Mesenchymal stem cell (in vitro differentiated cells and primary cell): ENCODE measurements around the gene DIP2C.

Experiments used
- DNase-seq: peaks from one replicate; pipeline ENCODE4 v3.0.0-alpha.2; 2013
- H2AFZ ChIP-seq: one replicate; pipeline ENCODE4 v1.6.1; 2013; ENCODE audit warnings: low read depth, mild to moderate bottlenecking, control low read depth, inconsistent platforms, low read length, moderate library complexity
- H2AK5ac ChIP-seq: 2 replicates; pipeline ENCODE4 v1.6.1; 2013; ENCODE audit warnings: low read length, moderate library complexity, mild to moderate bottlenecking, inconsistent platforms; ENCODE audit not compliant: severe bottlenecking
- H2BK120ac ChIP-seq: one replicate; pipeline ENCODE4 v1.6.1; 2013; ENCODE audit warnings: low read depth, mild to moderate bottlenecking, inconsistent platforms, low read length, moderate library complexity
- H2BK12ac ChIP-seq, 2 experiments: one replicate each; pipeline ENCODE4 v1.6.1; 2013; ENCODE audit warnings: inconsistent platforms in 2 of 2, low read length in 2 of 2, mild to moderate bottlenecking in 2 of 2, moderate library complexity in 2 of 2, control low read depth in 1 of 2
- H2BK15ac ChIP-seq: one replicate; pipeline ENCODE4 v1.6.1; 2013; ENCODE audit warnings: mild to moderate bottlenecking, low read depth, inconsistent platforms; ENCODE audit not compliant: poor library complexity, severe bottlenecking
- H2BK5ac ChIP-seq: 2 replicates; pipeline ENCODE4 v1.6.1; 2013; ENCODE audit warnings: low read depth, mild to moderate bottlenecking, low read length, control low read depth, inconsistent platforms; ENCODE audit not compliant: poor library complexity, severe bottlenecking
- H3K14ac ChIP-seq, 2 experiments: one replicate each; pipeline ENCODE4 v1.6.1; 2013; ENCODE audit warnings: inconsistent platforms in 2 of 2, low read length in 2 of 2, control low read depth in 1 of 2, mild to moderate bottlenecking in 1 of 2, moderate library complexity in 1 of 2
- H3K18ac ChIP-seq, 2 experiments: one replicate each; pipeline ENCODE4 v1.6.1; 2013; ENCODE audit warnings: inconsistent platforms in 2 of 2, low read length in 2 of 2, control low read depth in 1 of 2, low read depth in 1 of 2, mild to moderate bottlenecking in 1 of 2
- H3K23ac ChIP-seq, 2 experiments: one replicate each; pipeline ENCODE4 v1.6.1; 2013; ENCODE audit warnings: inconsistent platforms in 2 of 2, low read length in 2 of 2, mild to moderate bottlenecking in 2 of 2, moderate library complexity in 2 of 2, control low read depth in 1 of 2
- H3K27ac ChIP-seq: 2 replicates; pipeline ENCODE4 v1.5.1; 2013; ENCODE audit warnings: mild to moderate bottlenecking, moderate library complexity, low read length, control low read depth, inconsistent platforms; ENCODE audit not compliant: poor library complexity, severe bottlenecking
- H3K27me3 ChIP-seq, 2 experiments: 2 replicates each; pipeline versions ENCODE4 v1.6.1 to v1.7.0; 2013; ENCODE audit warnings: low read length in 2 of 2, mild to moderate bottlenecking in 2 of 2, moderate library complexity in 2 of 2, control low read depth in 1 of 2, inconsistent platforms in 1 of 2; ENCODE audit not compliant: control insufficient read depth in 1 of 2, insufficient read depth in 1 of 2
- H3K36me3 ChIP-seq, 2 experiments: 2 replicates each; pipeline versions ENCODE4 v1.6.1 to v1.7.0; 2013; ENCODE audit warnings: low read length in 2 of 2, control low read depth in 1 of 2, inconsistent platforms in 1 of 2, low read depth in 1 of 2, mild to moderate bottlenecking in 1 of 2; ENCODE audit not compliant: insufficient read depth in 2 of 2, control insufficient read depth in 1 of 2
- H3K4ac ChIP-seq, 2 experiments: one replicate each; pipeline ENCODE4 v1.6.1; 2013; ENCODE audit warnings: inconsistent platforms in 2 of 2, low read length in 2 of 2, mild to moderate bottlenecking in 2 of 2, moderate library complexity in 2 of 2, control low read depth in 1 of 2, low read depth in 1 of 2
- H3K4me1 ChIP-seq: 2 replicates; pipeline ENCODE4 v1.6.1; 2013; ENCODE audit warnings: low read depth, low read length, control low read depth; ENCODE audit not compliant: control insufficient read depth, insufficient read depth
- H3K4me2 ChIP-seq: 2 replicates; pipeline ENCODE4 v1.6.1; 2013; ENCODE audit warnings: low read length, mild to moderate bottlenecking, inconsistent platforms; ENCODE audit not compliant: poor library complexity, severe bottlenecking
- H3K4me3 ChIP-seq, 2 experiments: 2 replicates each; pipeline versions ENCODE4 v1.5.1 to v1.7.0; 2013; ENCODE audit warnings: low read length in 2 of 2, mild to moderate bottlenecking in 2 of 2, control low read depth in 1 of 2, low read depth in 1 of 2; ENCODE audit not compliant: insufficient read depth in 1 of 2
- H3K79me1 ChIP-seq: replicated peaks from 2 replicates; pipeline ENCODE4 v1.6.1; 2013; ENCODE audit warnings: mild to moderate bottlenecking, control low read depth, low read length, inconsistent platforms; ENCODE audit not compliant: poor library complexity, severe bottlenecking
- H3K9ac ChIP-seq: 2 replicates; pipeline ENCODE4 v1.7.0; 2013; ENCODE audit warnings: mild to moderate bottlenecking, low read length, moderate library complexity
- H3K9me3 ChIP-seq: 2 replicates; pipeline ENCODE4 v1.7.0; 2013; ENCODE audit warnings: mild to moderate bottlenecking, low read length; ENCODE audit not compliant: control insufficient read depth
- H4K8ac ChIP-seq: one replicate; pipeline ENCODE4 v1.6.1; 2013; ENCODE audit warnings: inconsistent platforms, mild to moderate bottlenecking, low read length, moderate library complexity
- H4K91ac ChIP-seq: one replicate; pipeline ENCODE4 v1.6.1; 2013; ENCODE audit warnings: mild to moderate bottlenecking, low read length, inconsistent platforms
- WGBS: methylation state at CpG from one replicate; pipeline ENCODE4 v1.1.7; 2013; ENCODE audit warnings: mixed read lengths; 5-methylcytosine and 5-hydroxymethylcytosine counted together

DIP2C gene

DNA sequence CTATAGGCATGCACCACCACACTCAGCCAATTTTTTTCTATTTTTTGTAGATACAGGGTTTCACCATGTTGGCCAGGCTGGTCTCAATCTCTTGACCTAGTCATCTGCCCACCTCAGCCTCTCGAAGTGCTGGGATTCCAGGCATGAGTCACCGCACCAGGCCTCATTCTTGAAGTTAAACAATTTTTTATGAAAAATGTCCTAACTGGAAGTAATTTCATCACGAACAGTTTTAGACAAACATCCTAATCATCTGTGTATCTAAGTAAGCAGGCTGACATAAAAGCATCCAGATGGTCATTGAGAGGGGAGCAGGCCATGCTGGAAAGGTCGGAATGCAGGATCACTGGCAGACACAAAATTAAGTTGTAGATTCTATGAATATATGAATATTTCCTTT, 285.1 kb downstream of the DIP2C start:
- Histone ChIP-seq H2BK120ac (no peak overlapping the region), H2AK5ac (no peak overlapping the region), H4K8ac (no peak overlapping the region), H2BK15ac (no peak overlapping the region), H3K4me3 (no peak overlapping the region), H3K79me1 (peaks cover 3% of the 10 kb centered on the region), H3K4me1 (peaks cover 2% of the 10 kb centered on the region), H3K9ac (no peak overlapping the region), H3K9me3 (no peaks in the 10 kb centered on the region), H4K91ac (no peak overlapping the region), H3K27ac (no peak overlapping the region), H3K18ac (no peak overlapping the region), H2BK12ac (no peak overlapping the region), H3K4me2 (no peak overlapping the region), H2BK5ac (no peak overlapping the region), H3K14ac (no peak overlapping the region), H2AFZ (no peak overlapping the region), H3K36me3 (peaks cover 21 to 51% of the 10 kb centered on the region in 2 experiments), H3K27me3 (no peaks in the 10 kb centered on the region), H3K4ac (no peak overlapping the region), H3K23ac (no peak overlapping the region)
- whole genome bisulfite sequencing, result no CpG with 5 or more reads among the region's 4 CpGs
- DNase-seq, result peak; percentile 80

DNA sequence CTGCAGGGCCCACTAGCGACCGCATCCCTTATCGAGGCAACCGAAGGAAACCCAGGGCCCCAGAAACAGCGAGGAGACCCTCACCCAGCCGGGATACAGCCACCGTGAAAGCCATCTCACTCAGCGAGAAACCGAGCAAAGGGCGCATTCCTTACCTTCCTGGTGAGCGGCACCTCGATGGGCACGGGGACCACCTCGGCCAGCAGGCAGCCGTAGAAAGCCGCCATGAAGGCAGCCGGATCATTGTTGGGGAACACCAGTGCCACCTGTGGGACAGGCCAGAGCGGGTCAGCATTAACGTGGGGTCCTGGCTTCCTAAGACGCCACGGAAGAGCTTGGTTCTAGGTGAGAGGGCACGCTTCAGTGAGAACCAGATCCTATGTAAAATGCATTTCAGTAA, 290.5 kb downstream of the DIP2C start:
- H4K8ac ChIP-seq, result no peak overlapping the region
- H3K36me3 ChIP-seq, result peaks cover 15 to 18% of the 10 kb centered on the region in 2 experiments
- WGBS, result 87% methylated on average over 22 of the region's 22 CpGs

DNA sequence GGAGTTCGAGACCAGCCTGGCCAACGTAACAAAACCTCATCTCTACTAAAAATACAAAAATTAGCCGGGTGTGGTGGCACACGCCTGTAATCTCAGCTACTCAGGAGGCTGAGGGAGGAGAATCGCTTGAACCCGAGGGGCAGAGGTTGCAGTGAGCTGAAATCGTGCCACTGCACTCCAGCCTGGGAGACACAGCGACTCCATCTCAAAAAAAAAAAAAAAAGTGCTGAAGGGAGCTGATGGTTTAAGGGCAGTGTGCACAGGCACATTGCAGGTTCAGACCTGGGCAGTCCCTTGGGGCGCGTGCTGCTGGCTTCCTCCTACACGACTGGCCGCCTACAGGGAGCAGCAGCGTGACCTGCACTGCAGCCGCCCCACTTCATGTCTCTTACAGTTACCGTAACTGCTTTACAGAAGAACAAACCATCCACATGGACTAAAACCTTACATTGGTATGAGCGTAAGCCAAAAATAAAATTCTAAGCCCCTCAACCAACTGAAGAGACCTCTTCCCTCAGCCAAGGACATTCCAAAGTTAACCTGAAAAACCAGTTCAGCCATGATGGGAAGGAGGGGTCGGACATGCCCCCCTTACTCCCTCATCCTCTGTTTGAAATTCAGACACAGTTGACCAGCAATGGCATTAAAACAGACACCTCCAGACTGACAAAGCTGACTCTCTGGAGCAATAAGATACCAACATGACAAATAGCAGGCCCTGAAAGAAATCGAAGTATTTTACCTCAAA, 292.0 kb downstream of the DIP2C start:
- no peak overlapping the region for H2AFZ ChIP-seq
- H3K14ac ChIP-seq, result no peak overlapping the region
- H3K4me1 ChIP-seq, result peaks cover 10% of the 10 kb centered on the region
- no peaks in the 10 kb centered on the region for H3K9me3 ChIP-seq
- no peak overlapping the region for H2BK15ac ChIP-seq
- no peak overlapping the region for H4K91ac ChIP-seq
- H2AK5ac ChIP-seq, result no peak overlapping the region
- no peak overlapping the region for H2BK120ac ChIP-seq
- H3K4me2 ChIP-seq, result no peak overlapping the region
- H3K23ac ChIP-seq, result no peak overlapping the region
- H4K8ac ChIP-seq, result no peak overlapping the region
- no peaks in the 10 kb centered on the region for H3K27me3 ChIP-seq
- WGBS, result over 99% methylated on average over 16 of the region's 18 CpGs
- peaks cover 13% of the 10 kb centered on the region for H3K79me1 ChIP-seq
- no peak overlapping the region for H3K27ac ChIP-seq
- H2BK5ac ChIP-seq, result no peak overlapping the region
- no peak overlapping the region for H2BK12ac ChIP-seq
- H3K4me3 ChIP-seq, result no peak overlapping the region
- H3K18ac ChIP-seq, result no peak overlapping the region
- H3K9ac ChIP-seq, result no peak overlapping the region
- H3K4ac ChIP-seq, result no peak overlapping the region
- DNase-seq, result no peak
- H3K36me3 ChIP-seq, result peaks cover 14 to 22% of the 10 kb centered on the region in 2 experiments

More for the DNA sequence above, 290.5 kb downstream of the DIP2C start:
- Histone ChIP-seq H3K18ac (no peak overlapping the region), H3K27me3 (no peaks in the 10 kb centered on the region), H3K9ac (no peak overlapping the region), H2BK5ac (no peak overlapping the region), H3K4me3 (no peak overlapping the region), H3K4me1 (peaks cover 10% of the 10 kb centered on the region), H2AK5ac (no peak overlapping the region), H3K4ac (no peak overlapping the region), H3K4me2 (no peak overlapping the region), H3K23ac (no peak overlapping the region), H3K27ac (no peak overlapping the region), H3K9me3 (no peaks in the 10 kb centered on the region), H2AFZ (no peak overlapping the region), H4K91ac (no peak overlapping the region), H3K79me1 (peaks cover 7% of the 10 kb centered on the region), H2BK120ac (no peak overlapping the region), H3K14ac (no peak overlapping the region), H2BK12ac (no peak overlapping the region), H2BK15ac (no peak overlapping the region)
- DNase-seq, result no peak

DNA sequence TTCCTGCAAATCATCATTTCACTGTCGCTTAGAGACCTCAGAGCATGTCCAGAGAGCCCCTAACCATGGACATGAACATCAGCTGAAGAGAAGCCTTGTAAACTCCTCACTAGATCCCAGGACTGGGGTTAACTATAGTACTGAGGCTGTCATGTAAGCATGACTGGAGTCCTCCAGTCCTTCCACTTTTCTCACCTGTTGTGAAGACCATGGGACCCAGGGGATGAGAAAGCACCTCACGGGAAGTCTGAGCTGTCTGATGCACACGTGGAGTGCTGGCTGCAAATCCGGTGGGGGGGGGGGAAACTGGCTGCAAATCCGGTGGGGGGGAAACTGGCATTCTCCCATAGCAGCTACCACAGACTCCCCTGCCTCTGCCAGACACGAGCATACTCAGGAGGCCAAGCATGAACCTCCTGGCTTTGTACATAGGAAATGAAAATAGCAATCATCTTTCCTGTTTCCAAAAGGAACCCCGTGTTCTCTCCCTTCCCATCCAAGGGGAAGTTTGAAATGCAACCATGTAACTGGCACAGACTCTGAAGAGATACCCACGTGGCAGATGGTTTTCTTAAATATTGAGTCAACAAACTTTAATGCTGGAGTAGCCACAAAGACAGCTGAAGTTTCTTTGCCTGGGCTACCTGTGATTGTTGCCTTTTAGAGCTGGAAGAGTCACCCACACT, 292.8 kb downstream of the DIP2C start:
- H3K4ac ChIP-seq, result no peak overlapping the region
- H2AFZ ChIP-seq, result no peak overlapping the region
- H2BK12ac ChIP-seq, result no peak overlapping the region
- no peak overlapping the region for H2BK5ac ChIP-seq
- DNase-seq, result no peak
- H2AK5ac ChIP-seq, result no peak overlapping the region
- H3K27ac ChIP-seq, result no peak overlapping the region
- no peak overlapping the region for H2BK120ac ChIP-seq
- H3K14ac ChIP-seq, result no peak overlapping the region
- no peak overlapping the region for H3K18ac ChIP-seq
- no peak overlapping the region for H4K91ac ChIP-seq
- WGBS, result 80% methylated on average over 8 of the region's 8 CpGs
- no peak overlapping the region for H3K4me3 ChIP-seq
- H3K23ac ChIP-seq, result no peak overlapping the region
- no peak overlapping the region for H3K9ac ChIP-seq
- peaks cover 16% of the 10 kb centered on the region for H3K79me1 ChIP-seq
- no peak overlapping the region for H2BK15ac ChIP-seq
- H3K4me1 ChIP-seq, result peaks cover 10% of the 10 kb centered on the region
- H3K27me3 ChIP-seq, result no peaks in the 10 kb centered on the region
- no peaks in the 10 kb centered on the region for H3K9me3 ChIP-seq
- H3K36me3 ChIP-seq, result peaks cover 14 to 29% of the 10 kb centered on the region in 2 experiments
- H3K4me2 ChIP-seq, result no peak overlapping the region
- H4K8ac ChIP-seq, result no peak overlapping the region
